Activated gamma-delta T cell treated with anti-CD3 and anti-CD28 coated beads, Interleukin-2, amount 50 U/mL, for 16 hours (primary cell): Measurements from ENCODE around the gene SCUBE1.

Experiments used
- DNase-seq: peaks from one replicate; pipeline ENCODE4 v3.0.0-alpha.2; 2020; ENCODE audit warnings: low read depth

Gene SCUBE1

DNA sequence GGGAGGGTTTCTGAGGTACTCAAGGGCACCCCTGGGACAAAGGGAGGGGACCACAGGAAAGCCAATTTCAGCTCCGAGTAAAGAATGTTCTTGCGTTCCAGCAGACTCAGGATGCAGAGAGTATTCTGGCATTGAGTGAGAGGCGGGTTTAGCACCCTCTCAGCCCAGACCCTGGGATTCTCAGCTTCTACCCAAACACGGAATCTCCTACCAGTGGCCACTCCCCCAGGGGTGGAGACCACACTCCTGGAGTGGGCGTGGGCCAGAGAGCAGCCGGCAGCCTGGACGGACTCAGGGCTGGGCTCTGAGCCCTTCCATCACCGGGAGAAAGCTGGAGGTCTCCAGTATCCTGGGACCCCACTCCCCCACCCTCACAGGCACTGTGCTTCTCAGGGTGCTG lies 130.1 kb downstream of the SCUBE1 start:
- DNase-seq: no peak

DNA sequence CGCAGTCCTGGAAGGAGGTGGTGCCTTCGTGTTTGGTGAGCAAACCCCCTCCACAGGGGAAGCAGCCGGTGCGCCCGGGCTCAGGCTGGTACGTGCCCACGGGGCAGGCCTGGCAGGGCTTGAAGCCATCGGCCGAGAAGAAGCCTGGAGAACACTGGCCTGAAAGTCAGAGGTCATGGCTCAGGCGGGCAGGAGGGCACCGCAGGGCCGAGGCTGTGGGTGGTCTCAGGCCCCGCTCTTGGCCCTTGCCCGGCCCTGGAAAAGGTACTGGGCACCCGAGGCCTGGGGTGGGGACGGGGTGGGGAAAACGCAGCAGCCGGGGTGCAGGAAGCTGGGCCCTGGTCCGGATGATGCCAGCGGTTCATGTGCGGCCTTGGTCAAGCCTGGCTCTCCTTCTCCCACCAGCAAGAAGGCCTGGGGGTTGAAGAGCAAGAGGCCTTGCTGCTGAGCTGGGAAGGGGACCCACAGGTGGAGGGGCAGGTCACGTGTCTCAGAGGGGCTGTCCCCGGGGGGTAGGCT lies 130.7 kb downstream of the SCUBE1 start:
- no peak for DNase-seq

DNA sequence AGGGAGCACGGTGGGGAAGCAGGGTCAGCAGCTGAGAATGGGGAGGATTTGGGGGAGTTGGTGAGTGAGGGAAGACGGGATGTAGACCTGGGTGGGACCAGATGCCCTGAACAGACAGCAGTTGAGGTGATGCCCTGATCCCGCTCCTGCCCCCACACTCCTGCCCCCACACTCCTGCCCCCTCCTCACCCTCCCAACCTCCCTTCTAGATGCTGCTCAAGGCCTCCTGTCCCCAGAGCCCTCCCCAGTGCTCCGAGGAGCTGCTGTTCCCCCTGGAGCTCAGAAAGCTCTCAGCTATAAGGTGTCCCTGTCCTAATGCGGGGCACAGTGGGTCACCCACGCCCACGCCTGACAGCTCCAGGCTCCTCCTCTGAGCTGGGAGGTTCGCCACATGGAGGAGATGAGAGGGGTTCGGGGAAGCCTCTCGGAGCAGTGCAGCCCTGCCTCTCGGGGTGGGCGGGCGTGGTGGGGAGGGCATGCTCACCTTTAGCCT lies 131.2 kb downstream of the SCUBE1 start:
- DNase-seq: no peak

DNA sequence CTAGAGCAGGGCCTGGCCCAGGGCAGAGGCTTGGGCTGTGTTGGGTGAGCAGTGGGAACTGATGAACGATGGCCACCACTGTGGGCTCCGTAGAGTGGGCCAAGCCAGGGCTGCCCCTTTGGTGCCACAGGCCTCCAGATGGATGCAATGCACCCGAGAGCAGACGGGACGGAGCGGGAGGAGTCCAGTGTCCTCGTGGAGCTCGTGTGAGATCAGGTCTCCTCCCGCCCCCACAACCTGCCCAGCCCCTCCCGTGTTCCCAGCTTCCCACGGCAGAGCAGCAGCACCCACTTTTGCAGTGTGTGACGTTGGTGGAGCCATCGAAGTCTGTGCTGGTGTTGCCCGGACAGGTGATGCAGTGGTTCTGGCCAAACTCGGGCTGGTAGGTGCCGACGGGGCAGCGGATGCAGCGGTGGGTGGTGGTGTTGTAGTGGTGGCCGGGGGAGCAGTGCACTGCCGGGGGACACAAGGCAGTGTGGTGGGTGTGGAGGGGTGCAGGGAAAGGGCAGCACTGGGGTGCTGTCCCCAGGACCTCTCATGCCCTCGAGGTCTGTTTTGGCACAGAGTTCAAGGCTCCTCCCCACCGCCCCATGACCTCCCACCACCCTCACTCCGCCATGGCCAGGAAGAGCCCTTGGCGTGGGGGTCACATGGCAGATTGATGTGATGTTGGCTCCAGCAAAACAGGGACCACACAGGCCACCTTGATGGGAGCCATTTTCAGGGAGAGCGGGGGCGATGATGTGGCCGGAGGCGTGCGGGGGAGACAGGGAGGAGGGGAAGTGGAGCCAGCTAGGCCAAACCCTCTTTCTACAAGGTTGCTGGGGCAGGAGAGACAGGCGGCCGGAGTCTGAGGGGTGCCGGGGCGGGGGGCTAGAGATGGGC lies 132.3 kb downstream of the SCUBE1 start:
- no peak for DNase-seq

DNA sequence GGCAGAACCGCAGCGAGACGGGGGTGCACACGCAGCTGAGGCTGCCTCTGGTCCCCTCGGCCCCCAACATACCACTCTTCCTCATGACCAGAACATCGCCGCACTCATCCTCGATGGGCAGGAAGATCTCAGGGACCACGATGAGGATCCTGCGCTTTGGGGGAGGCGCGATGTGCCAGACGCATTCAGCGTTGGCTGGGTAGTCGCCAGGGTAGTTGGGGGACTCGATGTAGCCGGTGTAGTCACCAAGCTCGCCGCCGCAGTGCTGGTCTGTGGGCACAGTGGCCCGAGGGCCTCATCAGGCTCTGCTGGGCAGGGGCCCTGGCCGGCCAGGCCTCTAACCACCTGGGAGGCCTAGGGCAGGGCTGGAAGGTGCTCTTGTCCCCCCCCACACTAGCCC lies 133.2 kb downstream of the SCUBE1 start:
- no peak for DNase-seq

DNA sequence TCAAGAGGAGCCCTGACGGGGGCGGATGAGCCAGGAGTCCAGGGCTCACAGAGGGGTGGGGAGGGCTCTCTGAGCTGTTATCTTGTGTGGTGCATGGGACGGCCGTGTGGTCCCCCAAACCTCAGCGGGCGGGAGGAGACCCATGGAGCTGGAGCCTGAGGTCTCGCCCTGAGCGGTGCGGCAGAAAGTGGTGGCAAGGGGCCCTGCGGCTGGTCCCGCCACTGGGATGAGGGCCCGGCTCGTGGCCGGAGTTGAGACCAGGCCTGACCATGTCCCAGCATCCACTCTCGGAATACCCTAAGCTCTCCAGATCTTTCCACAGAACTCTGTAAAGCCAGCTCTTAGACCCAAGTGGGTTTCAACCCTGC lies 133.7 kb downstream of the SCUBE1 start:
- no peak for DNase-seq

DNA sequence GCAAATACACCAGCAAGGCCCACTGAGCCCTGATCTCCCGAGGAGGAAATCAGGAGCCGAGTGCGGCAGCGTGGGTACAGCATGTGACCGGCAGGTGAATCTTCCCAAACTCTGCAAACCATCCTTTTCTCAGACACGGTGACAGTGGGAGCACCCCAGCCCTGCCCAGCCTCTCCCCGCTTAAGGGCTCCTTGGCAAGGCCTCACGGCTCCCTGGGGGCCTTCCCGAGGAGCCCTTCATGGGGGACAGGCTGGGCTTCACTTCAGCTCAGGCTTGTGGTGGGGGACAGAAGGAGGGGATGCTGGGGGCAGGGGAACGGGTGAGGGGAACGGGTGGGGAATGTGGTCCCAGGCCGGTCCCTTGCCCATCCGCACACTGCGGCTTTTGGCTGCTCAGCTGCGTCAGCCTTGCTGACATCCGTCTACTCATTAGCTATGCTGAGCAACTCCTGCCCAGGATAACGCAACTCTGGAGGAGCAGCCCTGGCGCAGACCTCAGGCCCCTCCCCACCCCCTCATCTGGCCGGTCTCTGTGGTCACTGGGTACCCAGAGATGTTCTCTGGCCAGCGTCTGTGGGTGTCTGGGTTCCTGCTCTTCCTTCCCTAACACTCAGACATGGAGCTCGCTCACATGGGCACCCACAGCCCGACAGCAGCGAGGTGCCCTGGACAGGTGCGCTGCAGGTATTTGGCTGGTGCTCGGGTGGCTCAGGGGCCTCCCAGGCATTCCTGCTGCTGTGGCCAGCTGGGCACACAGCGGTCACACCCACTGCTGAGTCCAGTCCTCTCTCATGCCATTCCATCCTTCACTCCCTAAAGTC lies 134.3 kb downstream of the SCUBE1 start:
- no peak for DNase-seq

DNA sequence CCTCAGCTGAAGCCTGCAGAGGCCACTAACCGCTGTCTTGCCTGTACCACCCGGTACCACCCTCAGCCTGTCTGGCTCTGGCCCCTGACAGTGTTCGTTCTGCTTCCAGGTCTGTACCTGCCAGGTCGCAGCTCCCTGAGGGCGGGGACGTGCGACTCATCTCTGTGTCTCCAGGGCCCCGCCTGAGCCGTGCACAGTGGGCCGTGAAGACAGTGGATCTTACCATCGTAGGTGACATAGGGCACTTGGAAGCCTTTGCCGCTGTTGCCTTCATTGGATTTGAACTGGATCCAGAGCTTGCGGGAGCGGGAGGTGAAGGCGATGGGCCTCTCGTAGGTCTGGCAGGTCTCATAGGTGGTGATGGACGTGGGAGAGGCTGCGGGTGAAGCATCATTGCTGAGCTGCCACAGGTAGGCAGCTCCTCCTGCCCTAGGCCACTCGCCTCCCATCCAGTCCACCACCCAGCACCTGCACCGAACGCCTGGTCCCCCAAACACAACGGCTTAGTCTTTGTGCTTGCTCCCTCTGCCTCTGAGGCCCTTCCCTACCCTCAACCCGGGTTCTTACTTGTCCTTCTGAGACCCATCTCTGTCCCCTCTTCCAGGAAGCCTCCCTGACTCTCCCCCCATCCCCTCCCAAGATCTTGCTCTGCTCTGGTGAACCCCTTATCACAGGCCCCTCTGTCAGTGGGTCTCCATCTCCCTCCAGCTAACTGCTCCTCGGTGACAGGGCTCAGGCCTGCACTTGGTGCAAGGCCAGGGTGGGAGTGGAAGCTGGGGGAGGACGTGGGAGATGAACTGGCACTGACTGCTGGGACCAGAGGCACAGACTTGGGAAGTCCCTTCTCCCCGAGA lies 135.1 kb downstream of the SCUBE1 start:
- DNase-seq: no peak

DNA sequence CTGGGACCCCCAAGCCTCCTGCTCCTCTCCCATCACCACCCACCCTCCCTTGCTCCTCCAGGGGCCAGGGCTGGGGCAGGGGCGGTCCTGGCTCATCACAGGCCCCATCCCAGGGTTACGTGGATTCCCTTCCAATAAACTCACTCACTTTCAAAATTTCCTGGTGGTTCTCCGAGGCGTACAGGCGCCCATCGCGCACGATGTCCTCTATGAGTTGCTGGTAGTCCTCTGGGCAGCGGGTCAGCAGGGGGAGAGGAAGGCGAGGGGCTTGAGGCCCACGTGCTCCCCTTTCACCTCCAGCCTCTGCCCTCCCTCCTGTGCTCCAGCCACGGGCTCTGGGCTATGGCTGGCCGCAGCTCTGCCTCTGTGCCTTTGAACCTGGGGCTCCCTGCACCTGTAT lies 135.8 kb downstream of the SCUBE1 start:
- DNase-seq: no peak

DNA sequence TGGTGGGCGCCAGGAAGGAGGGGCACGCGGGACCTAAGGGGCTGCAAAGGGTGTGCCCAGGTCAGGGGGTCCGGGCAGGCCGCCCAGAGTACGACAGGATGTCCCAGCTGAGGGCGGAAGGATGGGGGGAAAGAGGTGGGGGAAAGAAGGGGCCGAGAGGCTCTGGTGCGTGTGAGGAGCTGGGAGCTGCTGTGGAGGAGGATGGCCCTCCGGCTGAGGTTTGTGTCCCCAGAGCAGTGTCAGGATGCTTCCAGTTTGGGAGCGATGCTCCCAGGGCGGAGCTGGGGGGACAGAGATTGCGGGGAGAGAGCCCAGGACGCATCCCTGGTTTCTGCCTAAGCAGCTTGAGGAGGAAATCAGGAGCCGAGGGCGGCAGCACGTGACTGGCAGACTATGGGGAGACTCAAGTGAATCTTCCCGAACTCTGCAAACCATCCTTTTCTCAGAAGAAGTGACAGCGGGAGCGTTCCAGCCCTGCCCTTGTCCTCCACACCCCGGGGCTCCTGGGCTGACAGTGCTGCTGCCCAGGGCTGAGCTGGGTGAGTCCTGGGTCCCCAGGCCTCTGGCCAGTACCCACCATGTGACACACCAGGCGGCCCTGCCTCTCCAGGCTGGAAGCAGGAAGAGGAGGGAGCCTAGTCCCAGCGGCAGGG lies 136.5 kb downstream of the SCUBE1 start:
- DNase-seq: no peak

DNA sequence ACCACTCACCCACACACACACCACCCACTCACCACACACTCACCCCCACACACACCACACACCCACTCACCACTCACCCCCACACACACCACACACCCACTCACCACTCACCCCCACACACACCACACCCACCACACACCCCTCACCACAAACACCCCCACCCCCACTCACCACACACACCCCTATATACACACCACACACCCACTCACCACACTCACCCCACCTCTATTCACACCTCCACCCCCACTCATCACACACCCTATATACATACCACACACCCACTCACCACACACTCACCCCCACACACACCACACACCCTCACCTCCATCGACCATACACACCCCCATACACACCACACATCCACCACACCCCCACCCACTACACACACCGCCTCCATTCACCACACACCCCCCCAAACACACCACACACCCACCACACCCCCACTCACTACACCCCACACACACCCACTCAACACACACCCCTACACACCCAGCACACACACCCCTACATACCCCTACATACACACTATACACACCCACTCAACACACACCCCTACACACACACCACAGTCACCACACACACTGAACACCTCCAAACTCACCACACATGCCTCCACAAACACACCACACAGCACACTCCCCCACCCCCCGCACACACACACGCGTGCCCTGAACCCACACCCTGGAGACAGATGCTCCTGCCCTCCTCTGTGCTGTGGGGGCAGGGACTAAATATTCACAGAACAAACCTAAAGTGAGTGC lies 137.2 kb downstream of the SCUBE1 start:
- peak; percentile 13 for DNase-seq

DNA sequence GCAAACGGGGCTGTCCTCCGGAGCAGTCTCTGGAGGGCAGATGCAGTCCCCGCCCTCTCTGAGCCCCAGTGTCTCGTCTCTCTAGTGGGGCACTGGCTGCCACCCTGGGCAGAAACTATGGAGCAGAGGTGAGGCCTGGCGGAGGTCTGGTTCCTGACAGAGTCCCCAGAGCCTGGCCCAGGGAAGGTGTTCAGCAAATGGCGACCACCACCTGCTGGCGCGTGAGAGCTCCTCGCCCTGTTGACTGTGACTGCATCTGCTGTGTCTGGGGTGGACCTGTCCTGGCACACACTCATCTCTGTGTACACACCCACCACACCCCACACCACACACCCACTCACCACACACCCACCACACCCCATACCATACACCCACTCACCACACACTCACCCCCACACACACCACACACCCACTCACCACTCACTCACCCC lies 137.9 kb downstream of the SCUBE1 start:
- no peak for DNase-seq

DNA sequence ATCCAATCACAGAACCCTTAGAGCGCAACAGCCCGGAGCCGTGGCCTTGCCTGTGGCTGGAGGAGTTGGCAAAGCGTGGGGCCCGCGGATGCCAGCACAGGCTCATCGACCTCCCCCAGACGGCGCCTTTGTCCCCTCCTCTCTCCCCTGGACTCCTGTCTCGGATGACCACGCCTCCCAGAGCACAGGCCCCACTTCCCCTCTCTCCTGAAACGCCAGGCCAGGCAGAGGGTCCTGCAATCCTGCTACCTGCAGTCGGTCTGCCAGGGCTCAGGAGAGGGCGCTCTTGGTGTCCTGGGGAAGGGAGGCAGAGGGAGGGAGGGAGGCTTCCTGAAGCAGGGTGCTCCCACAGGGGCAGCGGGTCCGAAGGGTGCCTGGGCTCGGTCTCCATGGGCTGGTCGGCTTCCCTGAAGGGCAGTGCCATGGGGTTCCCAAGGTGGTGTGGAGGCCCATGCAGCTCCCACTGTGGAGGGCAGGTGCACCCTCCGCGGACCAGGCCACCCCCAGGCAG lies 139.6 kb downstream of the SCUBE1 start:
- no peak for DNase-seq

DNA sequence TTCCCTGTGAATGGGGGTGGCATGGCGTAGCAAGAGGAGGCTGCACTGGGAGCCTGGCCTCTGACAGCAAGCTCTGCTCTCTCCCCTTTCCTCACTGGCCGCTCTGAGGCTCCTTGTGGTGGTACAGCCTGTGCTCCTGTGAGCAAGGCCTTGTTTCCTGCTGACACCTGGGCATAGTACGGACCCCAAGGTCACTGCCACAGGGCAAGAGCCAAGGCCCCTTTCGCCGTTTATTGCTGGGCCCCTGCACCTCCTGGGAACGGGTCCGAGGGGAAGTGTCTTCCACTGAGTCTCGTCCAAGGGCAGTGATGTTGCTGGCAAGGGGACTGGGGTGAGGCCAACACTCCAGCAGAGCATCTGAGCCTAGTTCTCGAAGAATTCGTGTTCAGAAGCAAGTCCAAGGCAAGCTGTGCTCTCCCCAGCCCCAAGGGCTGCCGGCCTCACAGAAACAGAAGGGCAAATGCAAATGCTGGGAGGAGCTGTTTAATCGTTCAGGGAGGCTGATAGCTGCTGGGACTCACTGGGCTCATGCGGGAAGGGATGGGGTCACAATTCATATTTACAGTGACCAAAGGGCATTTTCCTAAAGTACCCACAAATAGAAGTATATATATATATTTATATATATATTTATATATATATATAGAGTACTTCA lies 140.3 kb downstream of the SCUBE1 start:
- no peak for DNase-seq

DNA sequence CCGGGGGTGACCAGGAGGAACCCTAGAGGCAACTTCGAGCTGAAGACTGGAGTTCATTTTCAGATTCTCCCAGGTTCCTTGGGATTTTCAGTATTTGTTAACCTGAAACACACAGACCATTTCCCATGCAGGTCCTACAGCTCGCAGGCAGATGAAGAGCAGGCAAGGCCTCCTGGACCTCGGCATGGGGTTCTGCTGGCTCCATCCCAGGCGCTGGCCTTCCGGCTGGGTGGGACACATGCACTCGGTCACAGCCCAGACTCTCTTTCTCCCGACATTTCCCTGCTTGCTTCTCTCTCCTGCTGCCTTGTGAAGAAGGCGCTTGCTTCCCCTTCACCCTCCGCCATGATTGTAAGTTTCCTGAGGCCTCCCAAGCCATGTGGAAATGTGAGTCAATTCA lies 140.8 kb downstream of the SCUBE1 start:
- no peak for DNase-seq

DNA sequence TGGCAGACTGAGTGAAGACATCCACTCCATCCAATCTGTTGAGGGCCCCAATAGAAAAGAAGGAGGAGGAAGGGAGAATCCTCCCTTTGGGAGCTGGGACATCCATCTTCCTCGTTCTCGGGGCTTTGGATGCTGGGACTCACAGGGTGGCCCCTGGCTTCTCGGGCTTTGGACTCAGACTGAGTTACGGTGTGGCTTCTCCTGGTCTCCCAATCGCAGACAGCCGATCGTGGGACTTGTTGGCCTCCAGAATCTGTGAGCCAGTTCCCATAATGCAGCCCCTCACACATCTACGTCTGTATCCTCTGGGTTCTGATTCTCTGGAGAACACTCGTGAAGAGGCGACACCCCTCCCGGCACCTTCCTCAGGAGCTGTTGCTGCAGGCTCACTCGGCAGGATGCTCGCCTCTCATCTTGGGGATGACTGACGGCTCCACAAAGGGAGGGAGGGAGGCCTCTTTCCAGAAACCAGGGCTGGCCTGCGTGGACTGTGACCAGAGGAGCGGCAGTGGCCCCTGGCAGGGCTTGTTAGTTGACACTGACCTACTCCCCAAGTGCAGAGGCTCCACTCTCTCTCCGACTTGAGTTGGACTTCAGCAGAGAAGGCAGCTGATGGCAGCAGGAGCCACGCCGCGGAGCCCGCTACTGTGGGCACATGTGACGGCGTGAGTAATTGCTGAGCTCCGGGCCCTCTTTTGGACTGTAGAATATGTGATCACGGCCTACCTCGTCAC lies 141.5 kb downstream of the SCUBE1 start:
- no peak for DNase-seq

DNA sequence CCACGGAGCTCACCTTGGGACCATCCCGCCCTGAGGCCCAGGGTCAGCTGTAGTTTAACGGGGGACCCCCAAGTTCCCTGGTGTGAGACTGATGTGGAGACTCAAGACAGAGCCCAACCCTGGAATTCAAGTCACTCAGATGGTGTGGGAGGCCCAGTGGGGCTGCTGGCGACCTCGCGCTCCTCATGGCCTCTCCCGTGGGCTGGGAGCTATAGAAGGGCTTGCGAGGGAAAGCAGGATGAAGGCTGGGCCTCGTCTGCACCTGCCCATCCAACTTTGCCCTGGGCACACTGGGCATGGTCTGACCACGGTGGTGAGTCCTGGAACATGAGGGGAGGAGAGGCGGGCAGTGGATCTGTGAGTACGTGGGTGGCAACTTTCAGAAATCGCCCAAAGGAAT lies 142.6 kb downstream of the SCUBE1 start:
- no peak for DNase-seq

DNA sequence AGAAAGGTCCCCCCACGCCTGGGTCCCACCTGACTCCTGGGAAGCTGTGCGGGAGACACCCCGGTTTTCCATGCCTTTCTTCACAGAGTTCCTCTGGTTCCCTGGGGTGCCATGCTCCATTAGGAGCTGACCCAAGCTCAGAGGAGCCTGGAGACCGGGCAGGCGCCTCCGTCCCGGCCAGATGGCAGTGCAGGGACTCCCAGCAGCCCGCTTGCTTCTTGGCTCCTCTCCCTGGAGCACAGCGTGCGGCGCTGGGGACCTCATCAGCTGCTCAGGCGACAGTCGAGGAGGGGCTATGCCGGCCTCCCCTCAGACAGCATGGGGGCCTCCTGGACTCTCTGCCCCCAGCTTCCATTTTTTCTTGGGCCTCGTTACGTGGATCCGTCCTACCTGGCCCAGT lies 143.1 kb downstream of the SCUBE1 start:
- no peak for DNase-seq

DNA sequence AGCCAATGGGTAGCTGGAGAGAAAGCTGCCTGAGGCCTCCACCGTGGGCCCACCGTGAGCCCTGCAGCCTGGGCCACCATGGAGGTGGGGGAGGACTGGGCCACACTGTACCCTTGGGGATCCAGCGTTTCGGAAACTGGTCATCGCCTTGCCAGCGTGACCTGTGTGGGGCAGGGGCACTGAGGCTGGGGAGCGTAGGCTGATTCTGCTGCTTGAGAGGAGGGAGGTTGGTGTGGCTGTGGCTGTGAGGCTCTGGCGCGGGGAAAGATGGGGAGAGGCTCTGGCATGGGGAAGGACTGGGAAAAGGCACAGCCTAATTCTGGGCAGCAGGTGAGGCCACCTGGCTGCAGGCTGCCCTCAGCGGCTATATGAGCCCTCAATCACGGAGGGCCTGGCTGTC lies 143.6 kb downstream of the SCUBE1 start:
- DNase-seq: no peak
